Measurements from ENCODE around the gene ABCC1.

Gene ABCC1

GRCh38 chr16:16031401-16031800 lies 82.0 kb downstream of the ABCC1 start:
- H3K4me3 ChIP-seq (ENCODE audit: low read depth, low read length), result no peak overlapping the region
- TF ChIP-seq CTCF (IDR thresholded peaks at IDR 0.05; ENCODE audit: low read depth, low read length, missing control alignments), result no peak
- DNase-seq (ENCODE audit: low read depth), result no peak

GRCh38 chr16:16032271-16032979 lies 83.0 kb downstream of the ABCC1 start:
- TF ChIP-seq CTCF (IDR thresholded peaks at IDR 0.05; ENCODE audit: low read depth, low read length, missing control alignments), result no peak
- DNase-seq (ENCODE audit: low read depth), result no peak
- H3K4me3 ChIP-seq (ENCODE audit: low read depth, low read length), result no peak overlapping the region

GRCh38 chr16:16033208-16033717 lies 83.8 kb downstream of the ABCC1 start:
- DNase-seq (ENCODE audit: low read depth), result no peak
- H3K4me3 ChIP-seq (ENCODE audit: low read depth, low read length), result no peak overlapping the region
- no peak for TF ChIP-seq CTCF (IDR thresholded peaks at IDR 0.05; ENCODE audit: low read depth, low read length, missing control alignments)

- DNase-seq (ENCODE audit: low read depth), result no peak
- no peak overlapping the region for H3K4me3 ChIP-seq (ENCODE audit: low read depth, low read length)
- TF ChIP-seq CTCF (IDR thresholded peaks at IDR 0.05; ENCODE audit: low read depth, low read length, missing control alignments), result no peak
These were observed 87.0 kb downstream of the ABCC1 start for GRCh38 chr16:16036359-16036792.

- no peak for TF ChIP-seq CTCF (IDR thresholded peaks at IDR 0.05; ENCODE audit: low read depth, low read length, missing control alignments)
- DNase-seq (ENCODE audit: low read depth), result no peak
- no peak overlapping the region for H3K4me3 ChIP-seq (ENCODE audit: low read depth, low read length)
These were observed 88.1 kb downstream of the ABCC1 start for GRCh38 chr16:16037521-16037920.

- no peak for DNase-seq (ENCODE audit: low read depth)
- no peak for TF ChIP-seq CTCF (IDR thresholded peaks at IDR 0.05; ENCODE audit: low read depth, low read length, missing control alignments)
- no peak overlapping the region for H3K4me3 ChIP-seq (ENCODE audit: low read depth, low read length)
These were observed 88.6 kb downstream of the ABCC1 start for GRCh38 chr16:16037970-16038369.

- DNase-seq (ENCODE audit: low read depth), result no peak
- H3K4me3 ChIP-seq (ENCODE audit: low read depth, low read length), result no peak overlapping the region
- no peak for TF ChIP-seq CTCF (IDR thresholded peaks at IDR 0.05; ENCODE audit: low read depth, low read length, missing control alignments)
These were observed 89.5 kb downstream of the ABCC1 start for GRCh38 chr16:16038950-16039349.
